DOHH2 (cell line): ENCODE data around the gene RSL1D1.

Experiments used
- H3F3A ChIP-seq: fragments of 200-600 bp; sonication (generic), shearing (Covaris generic); 2 replicates; pipeline ENCODE4 v1.6.0; 2016; ENCODE audit warnings: antibody characterized with exemption, mild to moderate bottlenecking; ENCODE audit not compliant: control insufficient read depth, insufficient read depth
- H3K27ac ChIP-seq: fragments of 200-600 bp; sonication (generic); 2 replicates; pipeline ENCODE4 v1.5.1; 2014; ENCODE audit warnings: low read depth, mild to moderate bottlenecking, low read length, moderate library complexity
- H3K27me3 ChIP-seq: fragments of 200-600 bp; sonication (generic); 2 replicates; pipeline ENCODE4 v1.6.1; 2014; ENCODE audit warnings: mild to moderate bottlenecking, low read length, mixed read lengths; ENCODE audit not compliant: control insufficient read depth
- H3K36me3 ChIP-seq: fragments of 200-600 bp; sonication (generic); 2 replicates; pipeline ENCODE4 v1.6.1; 2014; ENCODE audit warnings: mild to moderate bottlenecking, low read length, moderate library complexity, mixed read lengths; ENCODE audit not compliant: control insufficient read depth
- H3K4me1 ChIP-seq: fragments of 200-600 bp; sonication (generic); 2 replicates; pipeline ENCODE4 v1.6.1; 2014; ENCODE audit warnings: mild to moderate bottlenecking, low read length, mixed read lengths; ENCODE audit not compliant: control insufficient read depth
- H3K4me2 ChIP-seq: fragments of 200-600 bp; sonication (generic); 2 replicates; pipeline ENCODE4 v1.6.0; 2014; ENCODE audit warnings: mild to moderate bottlenecking, low read length, moderate library complexity
- H3K4me3 ChIP-seq: fragments of 200-600 bp; sonication (generic); 2 replicates; pipeline ENCODE4 v1.5.1; 2014; ENCODE audit warnings: mild to moderate bottlenecking, low read length, mixed read lengths
- H3K79me2 ChIP-seq: fragments of 200-600 bp; sonication (generic); 2 replicates; pipeline ENCODE4 v1.6.1; 2014; ENCODE audit warnings: mild to moderate bottlenecking, low read length, mixed read lengths; ENCODE audit not compliant: control insufficient read depth
- H3K9me2 ChIP-seq: fragments of 200-600 bp; sonication (generic); replicated peaks from 2 replicates; pipeline ENCODE4 v1.6.1; 2014; ENCODE audit warnings: mild to moderate bottlenecking, low read length, mixed read lengths; ENCODE audit not compliant: control insufficient read depth
- H3K9me3 ChIP-seq: fragments of 200-600 bp; sonication (generic); 2 replicates; pipeline ENCODE4 v1.6.1; 2014; ENCODE audit warnings: antibody characterized with exemption, low read length, mixed read lengths; ENCODE audit not compliant: control insufficient read depth, insufficient read depth
- H4K20me1 ChIP-seq: fragments of 200-600 bp; sonication (generic); 2 replicates; pipeline ENCODE4 v1.6.0; 2014; ENCODE audit warnings: low read depth, mild to moderate bottlenecking, antibody characterized with exemption, low read length, moderate library complexity; ENCODE audit not compliant: control insufficient read depth, insufficient read depth
- CTCF ChIP-seq: fragments of 200-600 bp; sonication (generic); IDR thresholded peaks from one replicate; pipeline ENCODE4 v1.5.1; 2014; ENCODE audit warnings: antibody characterized with exemption, mild to moderate bottlenecking, low read depth, low read length; ENCODE audit not compliant: poor library complexity, severe bottlenecking
- EZH2phosphoT487 ChIP-seq: fragments of 200-600 bp; sonication (generic); IDR thresholded peaks from 2 replicates; pipeline ENCODE4 v1.6.1; 2017; ENCODE audit warnings: borderline replicate concordance, mild to moderate bottlenecking, antibody characterized with exemption, low read length, moderate library complexity, mixed read lengths

The RSL1D1 gene

DNA sequence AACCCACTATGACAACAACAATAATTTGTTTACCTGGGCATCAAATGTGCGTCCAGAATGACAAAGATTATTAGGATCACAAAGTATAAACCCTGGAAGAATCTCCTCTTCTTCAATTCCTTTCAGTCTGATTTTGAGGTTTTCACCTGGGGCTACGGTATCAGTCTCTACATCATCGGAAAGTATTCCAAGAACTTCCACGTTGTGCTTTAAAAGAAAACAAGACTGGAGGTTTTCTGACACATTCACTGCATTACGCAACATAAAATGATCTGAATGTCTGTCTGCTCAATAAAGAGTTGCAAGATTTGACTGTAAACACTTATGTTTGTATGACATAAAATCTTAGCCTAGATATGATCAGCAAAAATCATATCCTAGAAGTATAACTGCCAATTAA is 26.0 kb upstream of the RSL1D1 start:
- H3K9me2 ChIP-seq = no peaks in the 10 kb centered on the region
- H3K9me3 ChIP-seq = no peaks in the 10 kb centered on the region
- no peaks in the 10 kb centered on the region for H3K27me3 ChIP-seq
- peaks cover 15% of the 10 kb centered on the region for H3F3A ChIP-seq
- no peak for TF ChIP-seq EZH2phosphoT487
- no peak for TF ChIP-seq CTCF
- H3K4me3 ChIP-seq = no peak overlapping the region
- no peak overlapping the region for H3K4me2 ChIP-seq
- peaks cover 85% of the 10 kb centered on the region for H3K36me3 ChIP-seq
- H3K27ac ChIP-seq = no peak overlapping the region
- peaks cover 6% of the 10 kb centered on the region; the same call in 1 of the 2 replicates for H4K20me1 ChIP-seq
- H3K79me2 ChIP-seq = peaks cover 5% of the 10 kb centered on the region; the same call in 1 of the 2 replicates
- no peaks in the 10 kb centered on the region for H3K4me1 ChIP-seq

- peaks cover 6% of the 10 kb centered on the region; the same call in 1 of the 2 replicates for H4K20me1 ChIP-seq
- H3F3A ChIP-seq = peaks cover 15% of the 10 kb centered on the region
- H3K36me3 ChIP-seq = peaks cover 85% of the 10 kb centered on the region
Observed at GRCh38 chr16:11876306-11876705, 25.0 kb upstream of the RSL1D1 start.

GRCh38 chr16:11875721-11876120 is 24.4 kb upstream of the RSL1D1 start:
- TF ChIP-seq EZH2phosphoT487 = no peak
- no peak for TF ChIP-seq CTCF
- Histone ChIP-seq H3K36me3 (peaks cover 85% of the 10 kb centered on the region), H3K4me3 (no peak overlapping the region), H3K27me3 (no peaks in the 10 kb centered on the region), H3K9me3 (no peaks in the 10 kb centered on the region), H3K4me1 (no peaks in the 10 kb centered on the region), H3K27ac (no peak overlapping the region), H3K4me2 (no peak overlapping the region), H3F3A (peaks cover 17% of the 10 kb centered on the region), H3K79me2 (peaks cover 5% of the 10 kb centered on the region; the same call in 1 of the 2 replicates), H4K20me1 (peaks cover 6% of the 10 kb centered on the region; the same call in 1 of the 2 replicates), H3K9me2 (no peaks in the 10 kb centered on the region)

More at GRCh38 chr16:11876306-11876705, 25.0 kb upstream of the RSL1D1 start:
- Histone ChIP-seq H3K4me3 (no peak overlapping the region), H3K27ac (no peak overlapping the region), H3K4me1 (no peaks in the 10 kb centered on the region), H3K27me3 (no peaks in the 10 kb centered on the region), H3K9me2 (no peaks in the 10 kb centered on the region), H3K79me2 (peaks cover 5% of the 10 kb centered on the region; the same call in 1 of the 2 replicates), H3K9me3 (no peaks in the 10 kb centered on the region), H3K4me2 (no peak overlapping the region)
- TF ChIP-seq EZH2phosphoT487 (no peak), CTCF (no peak)
